ENCODE measurements around the gene FARSA.
"Not testable (repeated sequence)": the region's sequence is repeated elsewhere in the genome, so short reads cannot be mapped to it uniquely, and the experiment has no call there.

FARSA gene

DNA sequence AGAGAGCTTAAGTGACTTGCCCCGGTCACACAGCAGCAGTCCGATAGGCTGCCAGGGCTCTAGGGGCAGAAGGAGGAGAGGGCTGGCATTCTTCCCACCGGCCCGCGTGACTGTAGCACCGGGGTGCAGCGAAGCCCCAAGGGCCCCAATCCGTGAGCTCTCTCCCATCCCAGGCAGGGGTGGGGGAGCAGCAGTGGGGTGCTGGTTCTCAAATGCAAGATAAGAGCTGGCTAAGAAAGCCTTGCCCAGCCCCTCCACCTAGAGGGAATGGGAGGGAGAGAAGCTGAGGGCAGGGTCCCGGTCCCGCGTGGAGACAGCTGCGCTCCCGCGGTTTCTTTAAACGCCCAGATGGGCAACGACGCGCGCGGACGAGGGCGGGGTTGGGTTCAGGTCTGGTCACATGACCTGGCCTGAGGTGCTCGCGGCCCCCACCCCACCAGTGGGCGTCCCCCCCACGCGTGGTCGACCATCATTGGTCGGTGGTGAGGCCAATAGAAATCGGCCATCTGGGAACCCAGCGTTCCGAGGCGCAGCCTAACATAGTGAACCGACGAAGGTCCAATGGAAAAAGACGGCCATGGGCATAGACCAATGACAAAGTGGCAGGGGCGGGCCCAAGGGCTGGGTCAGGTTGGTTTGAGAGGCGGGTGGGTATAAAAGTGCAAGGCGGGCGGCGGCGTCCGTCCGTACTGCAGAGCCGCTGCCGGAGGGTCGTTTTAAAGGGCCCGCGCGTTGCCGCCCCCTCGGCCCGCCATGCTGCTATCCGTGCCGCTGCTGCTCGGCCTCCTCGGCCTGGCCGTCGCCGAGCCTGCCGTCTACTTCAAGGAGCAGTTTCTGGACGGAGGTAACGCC lies 4.6 kb upstream of the FARSA start, which contains the start of gene CALR:
Gene CALR (plus strand): TSS at position 683 of the 852 bp plus-strand sequence. CDS start 71 bp downstream, at position 754.
- peak; percentile 96 to 97 for DNase-seq (ENCODE audit: low read depth in 2 of 2, low spot score in 1 of 2)

DNA sequence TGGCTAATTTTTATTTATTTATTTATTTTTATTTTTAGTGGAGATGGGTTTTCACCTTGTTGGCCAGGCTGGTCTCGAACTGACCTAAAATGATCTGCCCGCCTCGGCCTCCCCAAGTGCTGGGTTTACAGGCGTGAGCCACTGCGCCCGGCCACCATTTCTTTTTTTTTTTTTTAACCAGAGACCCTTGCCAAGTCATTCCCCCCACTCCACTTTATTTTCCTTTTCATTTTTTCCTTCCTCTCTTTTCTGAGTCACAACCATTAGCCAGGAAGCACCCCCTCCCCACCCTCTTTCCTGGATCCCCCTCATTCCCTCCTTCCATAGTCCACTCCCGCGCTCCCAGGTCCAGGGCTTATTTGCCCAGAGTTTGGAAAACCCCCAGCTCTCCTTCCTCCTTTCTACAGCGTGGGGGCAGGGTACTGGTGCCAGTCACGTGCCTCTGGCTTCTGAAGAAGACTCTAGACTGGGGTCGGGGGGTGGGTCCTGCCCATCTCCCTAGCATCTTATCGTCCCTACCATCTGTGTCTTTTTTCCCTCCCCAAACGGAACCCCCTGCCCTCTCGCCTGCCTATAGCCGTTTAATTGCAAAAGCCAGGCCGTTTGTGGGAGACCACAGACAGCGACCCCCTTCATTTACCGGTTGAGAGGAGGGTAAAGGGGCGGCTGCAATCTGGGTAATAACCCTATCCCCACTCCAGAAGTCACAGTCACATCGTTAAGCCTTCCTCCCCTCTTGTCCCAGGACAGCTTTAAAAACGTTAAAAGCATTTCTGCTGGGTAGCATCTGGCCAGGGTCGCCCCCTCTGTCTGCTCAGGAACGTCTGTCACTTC lies 3.8 kb upstream of the FARSA start:
- no peak for DNase-seq (ENCODE audit: low read depth in 2 of 2, low spot score in 1 of 2)

DNA sequence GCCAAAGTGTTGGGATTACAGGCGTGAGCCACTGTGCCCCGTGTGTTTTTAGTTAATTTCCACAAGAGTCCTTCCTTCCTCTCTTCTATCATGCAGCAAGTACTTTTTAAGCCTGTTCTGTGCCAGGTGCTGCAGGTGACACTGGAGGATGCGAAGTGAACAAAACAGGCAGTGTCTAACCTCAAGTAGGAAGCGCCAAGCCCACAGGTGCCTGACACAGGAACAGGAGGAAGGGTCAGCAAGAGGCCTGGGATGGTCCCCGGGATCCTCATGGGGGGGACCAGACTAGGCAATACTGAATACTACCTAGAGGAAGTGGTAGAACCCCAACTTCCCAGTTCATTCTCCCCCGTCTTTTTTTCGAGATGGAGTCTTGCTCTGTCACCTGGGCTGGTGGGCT lies 3.1 kb upstream of the FARSA start:
- no peak for DNase-seq (ENCODE audit: low read depth in 2 of 2, low spot score in 1 of 2)

GRCh38 chr19:12935071-12935470 lies 1.6 kb upstream of the FARSA start:
- no peak for DNase-seq (ENCODE audit: low read depth in 2 of 2, low spot score in 1 of 2)

- no peak for DNase-seq (ENCODE audit: low read depth in 2 of 2, low spot score in 1 of 2)
Measured at GRCh38 chr19:12932392-12933286, 872 bp downstream of the FARSA start.

DNA sequence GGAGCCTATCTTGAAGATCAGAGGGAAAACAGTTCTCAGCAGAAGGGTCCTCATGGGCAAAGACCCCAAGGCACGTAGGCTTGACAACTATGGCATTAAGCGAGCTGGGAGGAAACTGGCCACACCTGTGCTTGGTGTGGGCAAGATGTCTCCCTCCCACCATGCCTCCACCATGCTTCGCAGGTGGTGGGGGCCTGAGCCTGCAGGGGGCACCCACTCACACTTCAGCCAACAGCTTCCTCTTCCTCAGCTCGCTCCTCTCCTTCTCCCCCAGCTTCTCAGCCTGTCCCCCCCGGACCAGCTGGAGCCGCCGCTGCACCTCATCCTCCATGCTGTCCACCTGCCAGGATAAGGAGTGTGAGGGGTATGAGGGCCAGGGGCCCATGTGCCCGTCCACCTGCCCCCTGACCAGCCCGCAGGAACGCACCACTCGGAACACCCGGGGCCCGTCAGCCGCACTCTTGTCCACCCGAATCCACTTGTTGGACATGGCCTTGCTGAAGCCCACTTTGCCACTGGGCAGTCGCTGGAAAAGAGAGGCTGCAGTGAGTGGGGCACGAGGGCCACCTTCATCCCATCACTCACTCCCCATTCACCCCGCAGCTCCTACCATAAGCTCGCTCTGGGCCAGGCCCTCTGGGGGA lies 3.4 kb downstream of the FARSA start:
- DNase-seq (ENCODE audit: low read depth in 2 of 2, low spot score in 1 of 2) = no peak

DNA sequence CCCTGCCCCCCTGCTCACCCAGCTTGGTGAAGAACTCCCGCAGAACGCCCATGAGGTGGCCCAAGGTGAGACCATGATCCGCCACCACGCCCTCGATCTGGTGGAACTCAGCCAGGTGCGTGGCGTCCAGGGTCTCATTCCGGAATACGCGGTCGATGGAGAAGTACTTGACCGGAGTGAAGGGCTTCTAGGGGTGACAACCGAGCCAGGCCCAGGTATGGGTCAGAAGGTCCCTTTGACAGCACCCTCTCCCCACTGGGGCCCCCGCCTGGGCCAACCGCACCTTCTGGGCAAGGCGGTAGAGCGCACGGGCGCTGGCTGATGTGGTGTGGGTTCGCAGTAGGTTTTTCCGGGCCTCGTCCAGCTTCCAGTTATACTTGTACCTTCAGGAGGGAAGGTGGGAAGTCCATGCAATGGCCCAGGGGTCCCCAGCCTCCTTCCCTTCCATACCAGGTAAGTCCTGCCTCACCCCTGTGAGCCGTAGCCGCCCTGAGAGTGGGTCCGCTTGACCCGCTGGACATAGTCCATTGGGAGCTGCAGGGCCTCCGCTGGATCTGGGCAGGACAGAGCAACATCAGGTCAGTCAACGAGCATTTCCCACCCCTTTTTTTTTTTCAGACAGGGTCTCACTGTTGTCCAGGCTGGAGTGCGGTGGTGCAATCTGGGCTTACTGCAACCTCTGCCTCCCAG lies 8.7 kb downstream of the FARSA start:
- no peak for DNase-seq (ENCODE audit: low read depth in 2 of 2, low spot score in 1 of 2)

DNA sequence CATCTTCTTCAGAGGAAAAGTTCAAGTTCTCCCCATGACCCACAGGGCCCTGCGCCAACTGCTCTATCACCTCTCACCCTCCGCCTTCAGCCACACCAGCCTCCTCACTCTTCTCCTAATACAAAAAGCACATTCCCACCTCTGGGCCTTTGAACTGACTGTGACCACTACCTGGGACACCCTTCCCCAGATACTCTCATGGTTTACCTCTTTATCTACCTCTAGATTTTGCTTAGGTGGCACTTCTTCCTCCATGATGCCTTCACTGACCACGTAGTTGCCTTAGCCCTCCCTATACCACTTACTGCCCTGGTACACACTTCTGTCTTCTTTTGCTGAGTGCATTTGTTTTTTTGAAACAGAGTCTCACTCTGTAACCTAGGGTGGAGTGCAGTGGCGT lies 10.6 kb downstream of the FARSA start:
- DNase-seq (ENCODE audit: low read depth in 2 of 2, low spot score in 1 of 2) = no peak

- DNase-seq (ENCODE audit: low read depth in 2 of 2, low spot score in 1 of 2) = no peak
Measured at GRCh38 chr19:12921047-12921446, 12.5 kb downstream of the FARSA start.

DNA sequence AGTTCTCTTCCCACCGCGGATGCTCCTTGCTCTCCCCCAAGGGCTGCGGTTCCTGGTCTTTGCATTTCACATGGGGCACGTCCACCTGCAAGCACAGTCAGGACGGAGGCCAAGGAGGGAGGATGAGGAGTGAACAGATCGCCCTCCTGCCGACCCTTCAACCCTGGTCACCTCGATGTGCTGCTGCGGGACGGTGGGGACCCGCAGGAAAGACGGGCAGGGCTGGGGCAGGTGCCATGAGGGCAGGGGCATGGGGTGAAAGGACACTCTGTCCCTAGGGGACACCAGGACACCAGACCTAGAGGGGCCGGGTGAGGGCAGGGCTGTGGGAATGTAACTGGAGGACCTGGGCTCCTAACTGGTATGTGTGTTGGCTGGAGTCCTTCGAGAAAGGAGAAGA lies 15.3 kb downstream of the FARSA start:
- DNase-seq (ENCODE audit: low read depth in 2 of 2, low spot score in 1 of 2) = no peak

- not testable (repeated sequence) for DNase-seq (ENCODE audit: low read depth in 2 of 2, low spot score in 1 of 2)
Measured at GRCh38 chr19:12915860-12916259, 17.7 kb downstream of the FARSA start.

DNA sequence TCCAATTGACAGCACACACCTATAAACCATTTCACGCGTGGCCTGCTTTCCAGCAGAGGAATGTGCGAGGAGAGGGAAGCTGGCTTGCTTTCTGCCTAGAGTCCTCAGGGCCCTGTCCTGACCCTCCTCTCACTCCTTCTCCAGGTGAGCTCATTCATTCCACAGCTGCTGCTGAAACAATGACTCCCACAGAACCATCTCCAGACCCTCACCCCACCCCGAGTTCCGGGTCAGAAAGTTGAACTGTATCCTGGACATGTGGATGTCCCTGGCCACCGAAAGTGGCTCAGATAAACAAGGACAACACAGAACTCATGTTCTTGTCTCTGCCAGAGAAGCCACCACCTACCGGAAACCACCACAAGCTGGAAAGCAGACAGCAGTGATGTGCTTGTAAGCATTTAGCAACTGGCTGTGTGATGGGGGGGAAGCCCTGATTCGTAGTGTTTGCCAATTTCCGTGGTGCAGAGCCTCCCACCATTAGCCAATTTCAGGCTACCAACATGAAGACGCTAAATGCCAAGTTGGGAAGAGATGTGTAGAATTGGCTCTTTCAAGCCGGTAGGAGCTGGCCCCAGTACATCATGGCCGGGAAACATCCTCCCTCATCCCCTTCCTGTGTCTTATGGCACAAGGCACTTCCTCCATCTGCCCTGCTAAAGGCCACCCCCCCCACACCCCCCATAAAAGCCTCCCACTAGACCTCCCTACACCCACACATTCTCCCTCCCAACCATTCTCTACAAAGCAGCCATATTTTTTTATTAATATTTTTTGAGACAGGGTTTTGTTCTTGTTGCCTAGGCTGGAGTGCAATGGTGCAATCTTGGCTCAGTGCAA lies 19.4 kb downstream of the FARSA start:
- peak in 1 of 2 donors; percentile 20 for DNase-seq (ENCODE audit: low read depth in 2 of 2, low spot score in 1 of 2)

- no peak for DNase-seq (ENCODE audit: low read depth in 2 of 2, low spot score in 1 of 2)
Measured at GRCh38 chr19:12913011-12913561, 20.4 kb downstream of the FARSA start.

DNA sequence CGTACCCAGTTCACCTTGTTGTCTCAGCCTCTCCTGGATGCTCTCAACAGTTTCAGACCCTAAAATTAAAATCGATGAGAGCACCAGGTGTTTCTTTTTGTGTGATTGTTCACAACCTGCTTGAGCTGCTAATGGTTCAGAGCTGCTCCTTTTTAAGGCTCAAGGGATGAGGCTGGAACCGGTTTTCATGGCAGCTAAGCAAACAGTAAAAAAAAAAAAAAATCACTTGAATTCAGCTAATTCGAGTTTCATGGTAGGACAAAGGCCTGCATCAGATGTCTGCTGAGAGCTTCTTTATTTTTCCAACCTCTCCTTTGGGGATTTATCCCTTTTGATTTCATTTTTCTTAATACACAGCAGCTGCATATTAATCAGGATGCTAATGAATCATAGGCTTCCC lies 20.9 kb downstream of the FARSA start:
- no peak for DNase-seq (ENCODE audit: low read depth in 2 of 2, low spot score in 1 of 2)

DNA sequence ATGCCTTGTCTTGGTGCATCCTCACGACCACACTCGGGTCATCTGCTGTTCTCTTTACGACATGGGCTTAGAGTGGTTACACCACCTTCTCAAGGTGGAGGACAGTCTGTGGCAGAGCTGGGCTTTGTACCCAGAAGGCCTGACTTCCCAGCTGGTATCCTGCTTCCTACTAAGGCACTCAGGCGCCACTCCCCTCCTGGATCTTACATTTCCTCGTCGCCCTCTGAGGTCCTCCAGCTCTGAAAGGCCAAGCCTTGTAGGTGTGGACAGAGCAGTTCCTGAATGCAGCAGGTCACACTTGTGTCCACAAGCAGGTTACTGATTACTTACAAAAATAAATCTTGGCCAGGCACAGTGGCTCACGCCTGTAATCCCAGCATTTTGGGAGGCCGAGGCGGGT lies 26.3 kb downstream of the FARSA start:
- no peak for DNase-seq (ENCODE audit: low read depth in 2 of 2, low spot score in 1 of 2)

DNA sequence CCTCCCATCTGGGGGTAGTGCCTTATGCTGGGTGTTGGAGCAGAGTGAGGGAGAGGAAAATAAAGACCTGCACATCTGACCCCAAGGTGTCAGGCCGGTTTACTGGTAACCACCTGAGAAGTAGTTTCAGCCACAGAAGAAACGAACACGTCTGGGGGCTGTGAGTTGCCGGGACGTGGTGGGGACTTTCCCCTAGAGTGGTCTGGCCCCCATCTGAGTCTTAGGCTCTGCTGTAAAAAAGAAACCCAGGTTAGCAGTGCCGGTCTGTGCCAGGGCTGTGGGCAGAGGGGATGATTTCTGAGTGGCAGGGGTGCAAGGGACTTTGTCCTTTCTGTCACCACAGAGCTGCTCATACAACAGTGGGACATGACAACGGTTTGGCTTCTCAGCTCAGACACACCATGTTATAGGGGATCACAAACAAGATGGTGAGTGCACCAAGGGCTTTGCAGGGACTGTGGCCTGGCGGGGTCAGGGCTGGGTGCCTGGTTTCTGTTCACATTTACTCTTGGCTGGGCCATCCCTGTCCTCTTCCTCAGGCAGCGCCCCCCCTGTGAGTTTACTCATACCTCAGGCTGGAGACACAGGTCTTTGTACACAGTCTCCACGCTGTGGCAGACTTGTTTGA lies 33.5 kb downstream of the FARSA start:
- no peak for DNase-seq (ENCODE audit: low read depth in 2 of 2, low spot score in 1 of 2)

- DNase-seq (ENCODE audit: low read depth in 2 of 2, low spot score in 1 of 2) = no peak
Measured at GRCh38 chr19:12896460-12896859, 37.1 kb downstream of the FARSA start.

DNA sequence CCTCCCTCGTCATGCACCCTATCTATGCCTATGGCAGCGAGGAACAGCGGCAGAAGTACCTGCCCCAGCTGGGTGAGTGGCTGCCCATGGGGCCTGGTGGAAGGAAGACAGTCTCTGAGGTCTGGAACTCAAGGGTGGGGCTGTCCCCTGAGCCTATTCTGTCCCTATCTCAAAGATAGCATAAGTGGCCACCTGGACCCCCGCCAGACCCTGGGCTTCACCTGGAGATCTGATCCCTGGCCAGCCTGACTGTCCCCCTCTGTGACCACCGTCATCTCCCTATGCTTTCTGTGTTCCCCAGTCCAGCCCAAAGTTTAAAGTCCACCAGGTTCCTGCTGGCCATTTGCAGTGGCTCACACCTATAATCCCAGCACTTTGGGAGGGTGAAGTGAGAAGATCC lies 39.9 kb downstream of the FARSA start:
- DNase-seq (ENCODE audit: low read depth in 2 of 2, low spot score in 1 of 2) = no peak
